Skeletal muscle cell (primary cell): Measurements from ENCODE around the gene SHMT1.
"Not testable (repeated sequence)": the region's sequence is repeated elsewhere in the genome, so short reads cannot be mapped to it uniquely, and the experiment has no call there.

ENCODE experiments used
- DNase-seq: peaks from one replicate; pipeline ENCODE4 v3.0.0-alpha.2; 2010; ENCODE audit warnings: low read depth
- H3K4me3 ChIP-seq: 2 replicates; pipeline ENCODE4 v1.5.1; 2011; ENCODE audit warnings: low read depth, mild to moderate bottlenecking, control low read depth, low read length, moderate library complexity

SHMT1 gene

GRCh38 chr17:18363101-18364049 lies at the start of gene SHMT1:
TSS of gene SHMT1 (minus strand) at chr17:18363550. CDS start at chr17:18355981, 7,569 bp downstream.
- peak; percentile 52 for DNase-seq
- peak within 1 kb of the TSS; percentile 82 for H3K4me3 ChIP-seq

- H3K4me3 ChIP-seq = peak overlapping the region; percentile 54
- not testable (repeated sequence) for DNase-seq
These were observed 48.7 kb upstream of the SHMT1 start for GRCh38 chr17:18412001-18412538.

- H3K4me3 ChIP-seq = peak overlapping the region; percentile 54
- peak; percentile 25 for DNase-seq
These were observed 48.1 kb upstream of the SHMT1 start for GRCh38 chr17:18411377-18411864.

- DNase-seq = not testable (repeated sequence)
These were observed 47.4 kb upstream of the SHMT1 start for GRCh38 chr17:18410736-18411135.

GRCh38 chr17:18409321-18409720 lies 46.0 kb upstream of the SHMT1 start:
- not testable (repeated sequence) for DNase-seq, H3K4me3 ChIP-seq

More at GRCh38 chr17:18410736-18411135, 47.4 kb upstream of the SHMT1 start:
- peak overlapping the region; percentile 54 for H3K4me3 ChIP-seq

GRCh38 chr17:18408906-18409305 lies 45.6 kb upstream of the SHMT1 start:
- not testable (repeated sequence) for H3K4me3 ChIP-seq, DNase-seq

GRCh38 chr17:18403604-18404003 lies 40.3 kb upstream of the SHMT1 start:
- not testable (repeated sequence) for DNase-seq, H3K4me3 ChIP-seq

- not testable (repeated sequence) for DNase-seq, H3K4me3 ChIP-seq
These were observed 39.8 kb upstream of the SHMT1 start for GRCh38 chr17:18403166-18403565.

GRCh38 chr17:18401872-18402590 lies 38.7 kb upstream of the SHMT1 start:
- H3K4me3 ChIP-seq, DNase-seq: not testable (repeated sequence)

- H3K4me3 ChIP-seq, DNase-seq: not testable (repeated sequence)
These were observed 25.4 kb upstream of the SHMT1 start for GRCh38 chr17:18388728-18389127.

- not testable (repeated sequence) for DNase-seq, H3K4me3 ChIP-seq
These were observed 24.9 kb upstream of the SHMT1 start for GRCh38 chr17:18388266-18388665.

- H3K4me3 ChIP-seq, DNase-seq: not testable (repeated sequence)
These were observed 24.2 kb upstream of the SHMT1 start for GRCh38 chr17:18387583-18387982.

- DNase-seq, H3K4me3 ChIP-seq: not testable (repeated sequence)
These were observed 20.9 kb upstream of the SHMT1 start for GRCh38 chr17:18384271-18384670.

- not testable (repeated sequence) for DNase-seq, H3K4me3 ChIP-seq
These were observed 19.7 kb upstream of the SHMT1 start for GRCh38 chr17:18383079-18383481.

GRCh38 chr17:18382441-18383078 lies 19.2 kb upstream of the SHMT1 start:
- no peak for DNase-seq
- no peak overlapping the region for H3K4me3 ChIP-seq

- H3K4me3 ChIP-seq = no peak overlapping the region
- DNase-seq = no peak
These were observed 18.5 kb upstream of the SHMT1 start for GRCh38 chr17:18381953-18382245.

GRCh38 chr17:18381158-18381952 lies 18.0 kb upstream of the SHMT1 start:
- no peak for DNase-seq
- no peak overlapping the region for H3K4me3 ChIP-seq

GRCh38 chr17:18380471-18381157 lies 17.3 kb upstream of the SHMT1 start:
- DNase-seq = no peak
- H3K4me3 ChIP-seq = no peak overlapping the region
